Endodermal cell (in vitro differentiated cells): ENCODE results near the gene PYCR2. TPM values are rescaled to one million over a fixed set of nuclear protein-coding genes. Genes with fewer than 3 reads are reported as not detected.

ENCODE experiments used
- DNase-seq: peaks from one replicate; pipeline ENCODE4 v3.0.0-alpha.2; 2017
- H3K27ac ChIP-seq: 2 replicates; pipeline ENCODE4 v1.5.1; 2013; ENCODE audit warnings: mild to moderate bottlenecking, low read depth, low read length, moderate library complexity
- H3K27me3 ChIP-seq: 2 replicates; pipeline ENCODE4 v1.6.1; 2013; ENCODE audit warnings: mild to moderate bottlenecking, low read length, moderate library complexity; ENCODE audit not compliant: insufficient read depth, control insufficient read depth, poor library complexity, severe bottlenecking
- H3K36me3 ChIP-seq: 2 replicates; pipeline ENCODE4 v1.7.0; 2013; ENCODE audit warnings: mild to moderate bottlenecking, low read length, moderate library complexity; ENCODE audit not compliant: control insufficient read depth, insufficient read depth
- H3K4me1 ChIP-seq: one replicate; pipeline ENCODE4 v1.7.0; 2013; ENCODE audit warnings: low read length; ENCODE audit not compliant: control insufficient read depth, insufficient read depth
- H3K4me3 ChIP-seq: 2 replicates; pipeline ENCODE4 v1.5.1; 2013; ENCODE audit warnings: mild to moderate bottlenecking, low read length, moderate library complexity
- H3K9ac ChIP-seq: 2 replicates; pipeline ENCODE4 v1.6.1; 2013; ENCODE audit warnings: mild to moderate bottlenecking, low read length, moderate library complexity; ENCODE audit not compliant: poor library complexity, severe bottlenecking; ENCODE audit errors: extremely low read depth
- H3K9me3 ChIP-seq: 2 replicates; pipeline ENCODE4 v1.6.1; 2013; ENCODE audit warnings: mild to moderate bottlenecking, low read length, moderate library complexity; ENCODE audit not compliant: control insufficient read depth
- H3K27ac Mint-ChIP-seq: 2 replicates; pipeline ENCODE4 v1.8.0; 2020; ENCODE audit warnings: mixed read lengths
- H3K27me3 Mint-ChIP-seq: 2 replicates; pipeline ENCODE4 v1.8.0; 2021; ENCODE audit warnings: mild to moderate bottlenecking, mixed read lengths; ENCODE audit not compliant: insufficient read depth
- H3K36me3 Mint-ChIP-seq: 2 replicates; pipeline ENCODE4 v1.8.0; 2020; ENCODE audit warnings: low read depth, mixed read lengths
- H3K4me1 Mint-ChIP-seq: 2 replicates; pipeline ENCODE4 v1.8.0; 2020; ENCODE audit warnings: mixed read lengths
- H3K4me3 Mint-ChIP-seq: 2 replicates; pipeline ENCODE4 v1.8.0; 2020; ENCODE audit warnings: mild to moderate bottlenecking, moderate library complexity, mixed read lengths
- H3K9me3 Mint-ChIP-seq: 2 replicates; pipeline ENCODE4 v1.8.0; 2020; ENCODE audit warnings: mild to moderate bottlenecking, mixed read lengths
- CTCF ChIP-seq: fragments of 200-600 bp; sonication (generic); conservative IDR thresholded peaks from 2 replicates; pipeline ENCODE4 v1.5.0; 2021; ENCODE audit warnings: antibody characterized with exemption, mild to moderate bottlenecking
- WGBS, 2 experiments: methylation state at CpG; one replicate each; pipeline versions ENCODE4 v1.1.5 to v1.1.7; 2013; ENCODE audit warnings: missing lambda C conversion rate in 2 of 2, mixed read lengths in 1 of 2; ENCODE audit not compliant: insufficient coverage in 1 of 2, insufficient read length in 1 of 2; 5-methylcytosine and 5-hydroxymethylcytosine counted together
- total RNA-seq, 2 donors: library from RNA; stranded (reverse); fragmentation: NEBNext Ultra II Directional in 1 of 2; extraction: Animal tissue kit (Norgen Biotek cat#: 25700) in 1 of 2; gene quantifications; 2 replicates in 1 of 2; 3 replicates in 1 of 2; pipeline ENCODE4 v1.2.1, GENCODE V29; 2021

Gene PYCR2
- total RNA-seq, 2 donors from 2014 or later, result 94.5 to 101 TPM

DNA sequence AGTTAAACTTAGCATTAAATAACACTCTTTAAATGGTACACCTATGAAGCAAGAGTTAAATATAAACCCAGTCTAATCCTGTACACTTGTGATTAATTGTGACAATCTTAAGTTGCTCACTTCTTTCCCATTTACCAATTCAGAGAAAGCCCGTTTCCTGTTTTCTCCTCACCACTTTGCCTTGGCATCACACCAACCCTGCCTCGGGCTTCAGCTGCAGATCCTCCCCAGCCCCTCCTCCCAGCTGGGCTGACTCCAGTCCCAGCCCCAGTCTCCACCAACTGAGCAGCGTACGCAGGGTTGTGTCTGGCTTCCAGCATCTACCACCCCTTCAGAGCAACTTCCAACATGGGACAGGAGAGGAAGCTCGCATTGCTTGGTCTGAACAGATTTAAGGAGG is 4.1 kb downstream of the PYCR2 start:
- H3K9me3 ChIP-seq, result no peaks in the 10 kb centered on the region
- H3K4me3 Mint-ChIP-seq, result no peak overlapping the region
- no peaks in the 10 kb centered on the region for H3K9me3 Mint-ChIP-seq
- TF ChIP-seq CTCF, result no peak
- H3K36me3 Mint-ChIP-seq, result peaks cover 50% of the 10 kb centered on the region
- no peak overlapping the region for H3K9ac ChIP-seq
- peaks cover 49% of the 10 kb centered on the region for H3K36me3 ChIP-seq
- H3K27me3 Mint-ChIP-seq, result no peaks in the 10 kb centered on the region
- no peak for DNase-seq
- H3K4me1 ChIP-seq, result peaks cover 17% of the 10 kb centered on the region
- WGBS, 2 experiments, result 95% methylated on average over 5 of the region's 5 CpGs; no CpG with 5 or more reads in 1 of the 2 experiments
- H3K4me3 ChIP-seq, result no peak overlapping the region
- no peak overlapping the region for H3K27ac Mint-ChIP-seq
- H3K27ac ChIP-seq, result no peak overlapping the region
- H3K27me3 ChIP-seq, result no peaks in the 10 kb centered on the region
- peaks cover 21% of the 10 kb centered on the region for H3K4me1 Mint-ChIP-seq

DNA sequence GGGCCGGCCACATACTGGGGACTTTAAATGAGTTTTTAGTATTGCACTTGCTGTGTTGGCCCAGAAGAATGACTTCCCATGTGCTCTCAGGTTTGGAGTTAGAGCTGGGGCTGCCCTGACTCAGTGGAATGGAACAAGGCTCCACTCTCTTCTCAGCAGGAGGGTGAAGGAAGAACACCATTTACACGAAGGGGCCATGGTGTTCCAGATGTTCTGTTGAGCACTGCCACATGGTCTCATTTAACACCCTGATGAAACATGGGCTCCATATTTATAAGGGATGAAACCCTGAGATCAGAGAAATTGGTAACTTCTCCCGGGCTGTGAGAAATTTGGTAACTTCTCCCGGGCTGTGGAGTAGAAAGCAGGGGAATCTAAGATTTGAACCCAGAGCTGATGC is 5.8 kb downstream of the PYCR2 start:
- Histone ChIP-seq H3K27me3 (no peaks in the 10 kb centered on the region), H3K4me1 (peaks cover 17% of the 10 kb centered on the region), H3K9me3 (no peaks in the 10 kb centered on the region), H3K36me3 (peaks cover 49% of the 10 kb centered on the region), H3K4me3 (no peak overlapping the region), H3K27ac (no peak overlapping the region), H3K9ac (no peak overlapping the region)
- Mint-ChIP-seq H3K27me3 (no peaks in the 10 kb centered on the region), H3K4me1 (peaks cover 20% of the 10 kb centered on the region), H3K36me3 (peaks cover 50% of the 10 kb centered on the region), H3K4me3 (no peak overlapping the region), H3K27ac (no peak overlapping the region), H3K9me3 (no peaks in the 10 kb centered on the region)
- TF ChIP-seq CTCF, result no peak
- DNase-seq, result no peak
- WGBS, 2 experiments, result 90 to 96% methylated on average over 3 to 4 of the region's 4 CpGs

- no peak for TF ChIP-seq CTCF
- 92 to 97% methylated on average over 4 to 5 of the region's 5 CpGs for WGBS, 2 experiments
- no peak overlapping the region for H3K27ac Mint-ChIP-seq
- Histone ChIP-seq H3K9ac (no peak overlapping the region), H3K27ac (no peak overlapping the region), H3K4me3 (no peak overlapping the region), H3K27me3 (no peaks in the 10 kb centered on the region), H3K36me3 (peaks cover 43% of the 10 kb centered on the region), H3K4me1 (peaks cover 17% of the 10 kb centered on the region), H3K9me3 (no peaks in the 10 kb centered on the region)
- H3K36me3 Mint-ChIP-seq, result peaks cover 47% of the 10 kb centered on the region
- no peaks in the 10 kb centered on the region for H3K9me3 Mint-ChIP-seq
- no peak for DNase-seq
- no peaks in the 10 kb centered on the region for H3K27me3 Mint-ChIP-seq
- H3K4me3 Mint-ChIP-seq, result no peak overlapping the region
- H3K4me1 Mint-ChIP-seq, result peaks cover 18% of the 10 kb centered on the region
These were observed 6.5 kb downstream of the PYCR2 start for GRCh38 chr1:225917536-225917935.
